Fibroblast of gingiva (primary cell): ENCODE data around the gene ST3GAL3.
A peak's percentile ranks its signal among the peaks of the same experiment; 100 is the strongest.

Experiments
- DNase-seq: peaks from one replicate; pipeline ENCODE4 v3.0.0-alpha.2; 2011; ENCODE audit warnings: low read depth

Gene ST3GAL3

DNA sequence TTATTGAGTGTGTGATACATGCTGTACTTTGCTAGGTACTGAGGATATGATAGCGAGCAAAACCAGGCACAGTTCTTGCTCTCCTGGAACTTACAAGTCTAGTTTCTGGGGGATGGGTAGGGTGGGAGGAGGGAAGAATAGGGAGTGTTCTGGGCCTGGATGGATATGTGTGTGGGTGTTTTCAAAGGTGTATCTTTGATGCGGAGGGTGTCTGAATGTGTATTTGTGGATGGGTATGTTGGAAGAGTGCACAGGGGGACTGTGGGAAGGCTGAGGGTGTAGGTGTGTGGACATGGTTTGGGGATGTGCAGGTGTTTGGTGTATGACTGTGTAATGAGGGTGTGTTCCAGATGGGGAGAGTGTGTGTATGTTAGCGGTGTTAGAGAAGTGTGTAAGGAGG is 258.0 kb downstream of the ST3GAL3 start:
- DNase-seq = no peak

DNA sequence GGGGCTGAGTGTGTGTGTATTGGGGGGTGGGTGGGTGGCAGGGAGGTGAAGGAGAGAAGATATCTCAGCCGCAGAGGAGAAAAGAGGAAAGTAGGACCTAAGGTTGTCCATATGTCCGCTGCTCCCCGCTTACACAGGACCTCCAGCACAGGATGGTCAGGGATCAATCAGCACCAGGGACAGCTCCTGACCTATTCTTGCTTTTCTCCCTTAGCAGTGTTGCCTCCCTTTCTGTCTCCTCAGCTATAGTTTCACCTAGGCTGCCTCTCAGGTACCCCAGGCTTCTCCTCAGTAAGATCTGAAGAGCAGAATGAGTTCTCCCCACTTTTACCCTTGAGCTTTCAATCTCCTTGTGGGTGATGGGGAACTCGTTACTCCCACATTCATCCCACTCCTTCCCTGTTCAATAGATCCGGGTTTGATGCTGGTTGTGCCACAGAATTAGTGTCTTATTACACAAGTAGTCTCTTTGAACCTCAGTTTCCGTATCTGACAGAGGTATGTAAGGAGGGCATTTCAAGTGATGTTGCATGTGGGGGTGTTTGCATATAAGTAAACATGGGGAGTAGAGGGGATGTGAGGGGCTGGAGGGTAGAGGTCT is 261.1 kb downstream of the ST3GAL3 start:
- no peak for DNase-seq

DNA sequence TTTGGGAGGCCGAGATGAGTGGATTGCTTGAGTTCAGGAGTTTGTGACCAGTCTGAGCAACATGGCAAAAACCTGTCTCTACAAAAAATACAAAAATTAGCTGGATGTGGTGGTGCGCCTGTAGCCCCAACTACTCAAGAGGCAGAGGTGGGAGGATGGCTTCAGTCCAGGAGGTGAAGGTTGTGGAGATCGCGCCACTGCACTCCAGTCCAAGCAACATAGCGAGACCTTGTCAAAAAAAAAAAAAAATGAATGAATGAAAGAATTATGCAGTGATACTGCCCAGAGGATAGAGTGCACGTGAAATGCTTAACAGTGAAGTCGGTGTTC is 262.0 kb downstream of the ST3GAL3 start:
- no peak for DNase-seq

DNA sequence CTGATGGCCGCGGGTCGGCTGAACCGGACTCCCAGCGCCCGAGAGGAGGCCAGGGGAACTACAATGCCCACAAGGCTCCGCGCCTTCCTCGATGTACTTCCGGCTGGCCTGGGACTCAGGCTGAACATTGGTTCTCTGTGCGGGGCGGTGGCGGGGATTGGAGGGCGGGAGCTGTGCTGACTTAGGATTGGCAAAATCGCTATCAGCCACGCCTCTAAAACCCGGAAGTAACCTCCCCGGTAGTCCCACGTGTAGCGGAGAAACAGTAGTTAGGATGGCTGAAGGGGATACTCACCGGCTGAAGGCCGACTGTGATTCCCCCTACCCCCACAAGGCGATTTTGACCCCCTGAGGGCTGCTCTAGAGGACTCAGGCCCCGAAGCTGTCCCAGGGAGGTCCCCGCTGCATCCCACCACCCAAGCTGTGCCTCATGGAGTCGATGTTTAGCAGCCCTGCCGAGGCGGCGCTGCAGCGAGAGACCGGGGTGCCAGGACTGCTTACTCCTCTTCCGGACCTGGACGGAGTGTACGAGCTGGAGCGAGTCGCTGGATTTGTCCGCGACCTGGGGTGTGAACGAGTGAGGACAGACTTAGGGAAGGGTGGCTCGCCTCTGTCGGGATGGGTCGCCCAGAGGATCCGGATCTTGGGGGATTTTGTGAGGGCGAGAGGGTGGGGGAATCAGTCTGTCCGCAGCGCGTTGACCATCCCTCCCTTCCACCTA is 262.6 kb downstream of the ST3GAL3 start, which contains the start of gene DPH2:
DPH2 (plus strand) TSS at position 265 of the 721 bp plus-strand sequence; CDS start at position 431, 166 bp downstream.
- DNase-seq = peak; percentile 94

DNA sequence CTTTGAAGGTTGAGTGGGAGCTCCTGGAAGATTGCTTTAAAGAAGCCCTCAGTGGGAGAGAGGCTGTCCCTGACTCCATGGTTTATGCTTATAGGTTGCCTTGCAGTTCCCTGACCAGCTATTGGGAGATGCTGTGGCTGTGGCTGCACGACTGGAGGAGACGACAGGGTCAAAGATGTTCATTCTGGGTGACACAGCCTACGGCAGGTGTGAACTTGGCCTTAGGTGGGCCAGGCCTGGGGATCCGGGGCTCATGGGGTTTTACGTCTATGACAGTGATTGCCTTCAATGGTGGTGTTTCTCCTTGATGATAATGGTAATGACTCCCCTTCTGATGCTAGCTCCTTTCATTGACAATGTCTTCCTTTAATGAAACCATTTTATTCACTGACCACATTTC is 263.2 kb downstream of the ST3GAL3 start:
- no peak for DNase-seq

DNA sequence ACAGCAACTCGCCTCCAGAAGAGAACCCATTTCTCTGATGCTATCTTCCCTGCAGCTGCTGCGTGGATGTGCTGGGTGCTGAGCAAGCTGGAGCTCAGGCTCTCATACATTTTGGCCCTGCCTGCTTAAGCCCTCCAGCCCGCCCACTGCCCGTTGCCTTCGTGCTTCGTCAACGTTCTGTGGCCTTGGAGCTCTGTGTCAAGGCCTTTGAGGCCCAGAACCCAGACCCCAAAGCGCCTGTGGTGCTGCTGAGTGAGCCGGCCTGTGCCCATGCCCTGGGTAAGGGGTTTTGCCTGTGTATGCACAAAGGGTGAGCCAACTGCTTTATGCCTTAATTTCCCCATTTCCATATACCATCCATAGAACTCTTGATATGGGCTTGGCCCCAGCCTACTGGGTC is 263.6 kb downstream of the ST3GAL3 start:
- DNase-seq = no peak

DNA sequence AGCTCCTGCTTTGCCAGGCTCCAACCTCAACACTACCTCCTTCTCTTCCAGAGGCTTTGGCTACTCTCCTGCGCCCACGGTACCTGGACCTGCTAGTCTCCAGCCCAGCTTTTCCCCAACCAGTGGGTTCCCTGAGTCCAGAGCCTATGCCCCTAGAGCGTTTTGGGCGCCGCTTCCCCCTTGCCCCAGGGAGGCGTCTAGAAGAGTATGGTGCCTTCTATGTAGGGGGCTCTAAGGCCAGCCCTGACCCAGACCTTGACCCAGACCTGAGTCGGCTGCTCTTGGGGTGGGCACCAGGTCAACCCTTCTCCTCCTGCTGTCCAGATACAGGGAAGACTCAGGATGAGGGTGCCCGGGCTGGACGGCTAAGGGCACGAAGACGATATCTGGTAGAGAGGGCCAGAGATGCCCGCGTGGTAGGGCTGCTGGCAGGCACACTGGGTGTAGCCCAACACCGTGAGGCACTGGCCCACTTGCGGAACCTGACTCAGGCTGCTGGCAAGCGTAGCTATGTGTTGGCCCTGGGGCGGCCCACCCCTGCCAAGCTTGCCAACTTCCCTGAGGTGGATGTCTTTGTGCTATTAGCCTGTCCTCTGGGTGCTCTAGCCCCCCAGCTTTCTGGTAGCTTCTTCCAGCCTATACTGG is 264.1 kb downstream of the ST3GAL3 start:
- DNase-seq = no peak

DNA sequence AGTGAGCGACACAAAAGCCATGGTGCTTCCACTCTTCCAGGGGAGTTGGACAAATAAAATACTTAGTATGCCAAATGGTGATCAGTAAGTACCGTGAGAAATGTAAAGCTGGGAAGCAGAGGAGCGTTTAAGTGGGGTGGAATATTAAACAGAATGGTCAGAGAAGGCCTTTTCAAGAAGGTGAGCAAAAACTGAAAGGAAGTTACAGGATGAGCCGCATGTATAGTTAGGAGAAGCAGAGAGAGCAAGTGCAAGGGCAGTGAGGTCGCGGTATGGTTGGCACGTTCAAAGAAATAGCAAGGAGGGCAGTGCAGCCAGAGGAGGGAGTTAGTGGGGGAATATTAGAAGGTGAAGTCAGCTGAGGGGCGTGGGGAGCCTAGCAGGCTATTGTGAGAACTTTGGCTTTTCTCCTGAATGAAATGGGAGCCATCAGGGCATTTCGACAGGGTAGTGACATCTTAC is 266.7 kb downstream of the ST3GAL3 start:
- peak; percentile 46 for DNase-seq

DNA sequence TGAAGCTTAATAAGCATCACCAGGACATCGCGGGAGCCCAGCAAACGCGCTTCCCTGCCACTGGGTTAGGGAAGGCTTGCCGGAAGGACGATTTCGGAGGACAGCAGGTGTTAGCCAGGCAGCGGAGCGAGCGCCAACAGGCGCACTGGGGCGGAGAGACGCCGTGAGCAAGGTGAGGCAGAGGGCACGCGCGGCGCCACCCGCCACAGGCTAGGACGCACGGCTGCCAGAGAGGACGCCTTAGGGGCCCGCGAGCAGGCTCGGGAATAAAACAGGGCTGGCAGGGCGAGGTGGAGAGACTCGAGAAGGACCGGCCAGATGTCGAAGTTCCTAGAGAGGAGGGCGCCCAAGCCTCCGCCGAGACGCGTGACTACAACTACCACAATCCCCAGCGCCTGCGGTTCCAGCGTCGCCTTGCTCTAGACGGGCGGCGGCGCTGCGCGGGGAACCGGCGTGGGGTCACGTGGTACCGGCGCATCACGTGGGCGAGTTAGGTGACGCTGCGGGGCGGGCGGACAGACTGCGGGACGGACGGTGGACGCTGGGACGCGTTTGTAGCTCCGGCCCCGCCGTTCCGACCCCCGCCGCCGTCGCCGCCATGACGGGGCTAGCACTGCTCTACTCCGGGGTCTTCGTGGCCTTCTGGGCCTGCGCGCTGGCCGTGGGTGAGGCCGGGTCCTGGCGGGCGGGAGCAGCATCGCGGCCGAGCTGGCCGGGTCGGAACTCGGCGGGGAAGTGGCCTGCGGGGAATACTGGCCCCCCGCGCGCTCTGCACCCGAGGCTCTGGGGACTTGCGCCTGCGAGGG is 267.3 kb downstream of the ST3GAL3 start, which contains the start of gene ATP6V0B:
ATP6V0B (plus strand) TSS at position 518 of the 806 bp plus-strand sequence; CDS start at position 599, 81 bp downstream.
- DNase-seq = peak; percentile 91

DNA sequence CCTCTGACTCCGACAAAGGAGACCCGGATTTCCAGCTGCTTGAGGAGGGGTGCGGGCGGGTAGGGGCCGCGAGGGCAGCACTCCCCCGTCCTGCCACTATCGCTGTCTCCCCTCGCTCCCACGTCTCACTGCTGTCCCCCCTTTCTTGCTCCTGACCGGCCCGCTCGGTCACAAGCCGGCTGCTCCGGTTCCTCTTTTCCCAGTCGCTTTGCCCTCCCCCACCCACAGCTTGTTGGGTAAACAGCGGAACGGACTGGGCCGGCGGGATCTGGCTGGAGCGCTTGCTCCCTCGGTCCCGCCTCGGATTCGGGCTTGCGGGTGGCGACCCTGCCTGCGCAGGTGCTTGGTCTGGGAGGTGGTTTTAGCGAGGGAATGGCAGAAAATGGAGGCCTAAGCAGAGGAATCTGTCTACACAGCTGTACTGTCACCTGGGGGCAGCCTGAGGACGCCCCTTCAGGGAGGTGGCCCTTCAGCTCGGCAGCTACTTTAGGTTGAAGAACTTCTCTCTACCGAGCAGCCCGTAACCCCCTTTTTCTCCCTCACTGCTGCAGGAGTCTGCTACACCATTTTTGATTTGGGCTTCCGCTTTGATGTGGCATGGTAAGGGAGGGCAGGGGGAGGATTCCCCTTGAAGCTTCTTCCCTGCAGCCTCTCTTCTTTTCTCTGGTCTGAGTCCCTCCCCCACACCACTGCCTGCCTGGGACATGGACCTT is 268.1 kb downstream of the ST3GAL3 start:
- no peak for DNase-seq

DNA sequence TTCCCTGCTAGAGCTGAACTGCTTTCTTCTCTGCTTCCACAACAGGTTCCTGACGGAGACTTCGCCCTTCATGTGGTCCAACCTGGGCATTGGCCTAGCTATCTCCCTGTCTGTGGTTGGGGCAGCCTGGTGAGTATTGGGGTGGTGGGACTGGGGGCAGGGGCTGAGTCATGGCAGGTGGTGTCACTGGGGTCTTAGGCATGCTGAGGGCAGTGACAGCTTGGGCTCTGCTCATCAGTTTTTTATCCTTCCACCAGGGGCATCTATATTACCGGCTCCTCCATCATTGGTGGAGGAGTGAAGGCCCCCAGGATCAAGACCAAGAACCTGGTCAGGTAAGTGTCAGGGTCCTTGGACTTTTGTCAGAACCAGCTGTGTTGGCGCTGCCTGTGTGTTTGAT is 268.7 kb downstream of the ST3GAL3 start:
- no peak for DNase-seq

DNA sequence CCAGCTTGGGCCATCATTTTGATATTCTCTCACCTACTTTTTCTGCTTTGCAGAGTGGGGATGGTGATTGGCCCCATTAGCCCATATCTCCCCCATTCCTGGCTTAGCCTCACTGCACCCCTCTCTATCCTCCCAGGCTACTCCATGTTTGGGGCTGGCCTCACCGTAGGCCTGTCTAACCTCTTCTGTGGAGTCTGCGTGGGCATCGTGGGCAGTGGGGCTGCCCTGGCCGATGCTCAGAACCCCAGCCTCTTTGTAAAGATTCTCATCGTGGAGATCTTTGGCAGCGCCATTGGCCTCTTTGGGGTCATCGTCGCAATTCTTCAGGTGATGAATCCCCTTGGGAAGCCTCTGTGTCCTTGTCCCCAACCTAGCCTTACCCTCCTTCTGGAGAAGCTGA is 269.6 kb downstream of the ST3GAL3 start:
- no peak for DNase-seq

DNA sequence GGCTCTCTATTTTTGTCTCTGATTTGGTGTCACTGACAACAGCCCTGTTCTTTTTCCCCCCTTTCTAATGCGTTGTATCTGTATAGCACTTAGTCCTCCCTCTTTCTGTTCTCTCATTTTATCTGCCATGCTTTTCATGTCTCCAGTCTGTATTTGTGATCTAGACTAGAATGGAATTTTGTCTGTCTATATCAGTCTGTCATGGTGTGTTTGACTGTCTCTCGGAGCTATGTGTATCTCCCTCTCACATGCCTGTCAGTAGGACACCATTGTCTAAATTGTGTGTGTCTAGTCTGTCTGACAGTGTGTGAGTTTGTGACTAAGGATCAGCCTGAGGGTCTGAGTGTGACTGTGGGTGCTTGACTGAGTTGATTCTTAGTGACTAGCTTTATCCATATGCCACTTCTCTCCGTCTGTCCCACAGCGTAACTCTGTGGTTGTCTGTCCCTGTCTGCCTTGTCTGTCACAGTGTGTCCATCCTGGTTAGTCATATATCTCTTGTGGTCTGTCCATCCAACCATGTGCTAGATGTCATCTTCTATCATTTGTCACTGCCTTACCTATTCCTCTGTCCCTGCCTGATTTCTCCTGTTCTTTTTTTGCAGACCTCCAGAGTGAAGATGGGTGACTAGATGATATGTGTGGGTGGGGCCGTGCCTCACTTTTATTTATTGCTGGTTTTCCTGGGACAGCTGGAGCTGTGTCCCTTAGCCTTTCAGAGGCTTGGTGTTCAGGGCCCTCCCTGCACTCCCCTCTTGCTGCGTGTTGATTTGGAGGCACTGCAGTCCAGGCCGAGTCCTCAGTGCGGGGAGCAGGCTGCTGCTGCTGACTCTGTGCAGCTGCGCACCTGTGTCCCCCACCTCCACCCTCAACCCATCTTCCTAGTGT is 270.3 kb downstream of the ST3GAL3 start:
- no peak for DNase-seq

DNA sequence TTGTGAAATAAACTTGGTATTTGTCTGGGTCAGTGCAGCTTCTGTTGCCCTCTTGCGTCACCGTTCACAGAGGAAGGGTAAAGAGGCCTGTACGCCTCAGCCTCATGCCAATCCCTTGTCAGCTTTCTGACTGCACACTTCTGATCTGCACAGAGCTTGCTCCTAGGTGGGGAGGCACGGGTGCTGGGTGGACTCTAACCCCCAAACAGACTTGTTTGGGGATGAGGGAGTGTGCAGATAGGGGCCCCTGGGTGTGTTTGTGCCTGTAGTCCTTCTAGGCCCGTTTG is 270.9 kb downstream of the ST3GAL3 start:
- DNase-seq = no peak

DNA sequence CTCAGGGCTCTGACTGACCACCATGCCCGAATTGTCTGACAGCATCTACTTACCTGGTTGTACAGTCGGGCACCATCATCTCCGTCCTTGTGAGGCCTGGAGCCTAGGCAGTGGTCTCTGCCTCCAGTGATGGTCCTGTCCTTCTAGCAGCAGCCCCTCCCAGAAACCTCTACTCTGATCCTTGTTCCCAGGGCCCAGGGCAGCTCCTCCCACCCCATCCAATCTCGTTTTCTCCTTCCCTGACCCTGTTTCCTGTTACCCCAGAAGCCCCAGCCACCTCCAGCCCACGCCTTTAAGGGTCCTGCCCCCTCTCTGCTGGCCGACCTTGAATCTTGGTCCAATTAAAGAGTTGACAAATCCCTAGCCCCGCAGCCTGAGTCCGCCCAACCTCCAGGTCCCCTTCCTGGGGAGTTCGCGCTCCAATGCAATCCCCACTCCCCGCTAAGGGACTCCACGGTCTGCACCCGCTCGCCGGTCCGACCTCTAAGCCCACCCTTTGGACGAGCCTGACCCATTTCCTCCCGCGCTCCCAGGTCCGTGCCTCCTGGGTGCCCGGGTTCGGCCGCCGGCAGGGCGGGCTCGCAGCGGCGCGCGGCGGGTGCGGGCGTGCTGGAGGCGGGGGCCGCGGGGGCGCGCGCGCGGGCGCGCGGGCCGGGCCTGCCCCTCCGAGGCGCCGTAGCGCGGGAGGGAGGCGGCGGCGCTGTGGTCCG is 271.4 kb downstream of the ST3GAL3 start, which contains the start of gene B4GALT2:
B4GALT2 (plus strand) TSS at position 660 of the 710 bp plus-strand sequence. CDS start 1,951 bp downstream, outside the sequence.
- peak; percentile 26 for DNase-seq

DNA sequence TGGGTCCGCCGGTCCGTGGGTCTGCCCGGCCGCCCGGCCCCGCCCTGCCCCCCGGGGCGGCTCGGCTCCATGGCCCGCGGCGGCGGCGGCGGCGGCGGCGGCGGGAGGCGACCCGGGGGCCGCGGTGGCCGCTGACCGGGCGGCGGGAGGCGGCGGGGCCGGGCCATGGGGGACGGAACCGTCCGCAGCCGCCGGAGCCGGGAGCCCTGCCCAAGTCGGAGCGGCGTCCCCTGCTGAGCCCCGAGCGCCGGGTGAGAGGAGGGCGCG is 271.9 kb downstream of the ST3GAL3 start:
- no peak for DNase-seq

DNA sequence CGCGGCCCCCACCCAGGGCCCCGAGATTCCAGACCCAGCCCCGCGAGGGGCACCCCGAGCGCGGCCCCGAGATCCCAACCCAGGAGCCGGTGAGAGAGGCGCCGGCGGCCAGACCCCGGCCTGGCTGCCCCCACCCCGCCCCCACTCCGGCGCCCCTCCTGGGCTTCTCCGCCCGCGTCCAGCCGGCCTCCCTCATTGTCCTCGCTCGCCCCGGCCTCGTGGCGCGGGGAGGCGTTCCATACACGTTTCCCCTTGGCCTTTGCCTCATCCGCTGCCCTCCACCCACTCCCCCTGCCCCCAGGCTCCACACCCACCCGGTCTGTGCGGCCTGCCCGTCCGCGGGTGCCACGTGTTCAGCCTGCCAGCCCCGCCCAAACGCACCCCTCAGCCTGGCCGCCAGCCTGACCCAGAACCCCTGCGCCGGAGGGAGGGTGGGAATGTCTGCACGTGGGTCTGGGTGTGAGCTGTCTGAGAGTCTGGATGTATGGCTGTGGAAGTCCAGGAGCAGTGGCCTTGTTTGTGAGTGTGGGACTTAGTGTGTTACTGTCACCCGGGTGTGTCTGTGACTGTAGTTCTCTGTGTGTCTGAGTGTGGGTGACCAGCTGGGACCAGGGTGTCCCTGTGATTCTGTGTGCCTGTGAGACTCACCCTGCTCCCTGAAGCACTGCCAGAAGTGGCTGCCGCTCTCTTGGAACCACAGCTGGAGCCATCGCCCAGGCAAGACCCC is 272.4 kb downstream of the ST3GAL3 start:
- DNase-seq = peak; percentile 45

DNA sequence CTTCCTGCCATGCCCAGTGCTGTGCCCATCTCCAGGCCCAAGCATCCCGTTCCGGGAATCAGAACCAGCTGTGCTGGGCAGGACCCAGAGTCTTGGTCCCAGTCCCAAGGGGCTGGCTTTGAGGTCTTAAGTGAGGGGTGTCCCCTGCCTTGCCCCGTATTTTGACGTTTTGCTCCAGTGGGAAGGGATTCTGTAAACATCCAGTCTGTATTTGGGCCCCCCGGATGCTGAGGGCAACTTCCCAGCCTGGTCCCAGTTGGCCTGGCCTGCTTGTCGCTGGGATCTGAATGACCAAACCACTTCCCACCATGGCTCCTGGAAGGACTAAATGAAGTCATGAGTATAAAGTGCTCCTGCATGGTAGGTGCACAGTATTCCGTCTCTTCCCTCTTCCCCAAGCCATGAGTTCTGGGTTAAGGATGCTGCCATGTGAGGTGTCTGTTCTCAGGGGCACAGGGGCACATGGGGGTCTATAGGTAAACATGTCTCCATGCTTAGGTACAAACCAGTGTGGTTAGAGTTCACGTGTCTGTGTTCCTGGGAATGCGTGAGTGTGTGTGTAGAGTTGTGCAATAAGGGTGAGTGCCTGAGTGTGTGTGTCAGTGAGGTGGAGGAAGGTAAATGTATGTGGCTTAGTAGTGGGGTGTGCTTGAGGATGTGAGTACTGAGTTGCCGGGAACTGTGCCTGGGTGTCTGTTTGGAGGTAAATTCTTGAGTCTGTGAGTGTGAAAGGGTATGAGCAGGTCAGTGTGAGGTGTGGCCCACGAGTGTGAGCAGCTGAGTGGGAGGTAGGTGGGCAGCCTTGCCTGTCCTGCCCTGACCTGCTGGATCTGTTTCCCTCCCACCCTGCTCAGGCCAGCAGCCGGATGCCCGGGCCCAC is 273.2 kb downstream of the ST3GAL3 start:
- no peak for DNase-seq
